NB4 (cell line): ENCODE results near the gene ETFRF1.

ENCODE experiments used
- DNase-seq: peaks from one replicate; pipeline ENCODE4 v3.0.0; 2010; ENCODE audit warnings: low read depth
- H3K4me3 ChIP-seq: one replicate; pipeline ENCODE4 v1.5.1; 2011; ENCODE audit warnings: mild to moderate bottlenecking, low read depth, low read length, moderate library complexity
- CTCF ChIP-seq: IDR thresholded peaks from one replicate; pipeline ENCODE4 v1.5.1; 2012; ENCODE audit warnings: low read depth, low read length
- MAX ChIP-seq: IDR thresholded peaks from 2 replicates; pipeline ENCODE4 v1.6.1; 2011; ENCODE audit warnings: low read depth, low read length
- MYC ChIP-seq: IDR thresholded peaks from 2 replicates; pipeline ENCODE4 v1.6.1; 2011; ENCODE audit warnings: low read depth, low read length
- POLR2A ChIP-seq: IDR thresholded peaks from 2 replicates; pipeline ENCODE4 v1.6.1; 2011; ENCODE audit warnings: mild to moderate bottlenecking; ENCODE audit not compliant: insufficient read length; ENCODE audit errors: extremely low read depth

ETFRF1 gene

DNA sequence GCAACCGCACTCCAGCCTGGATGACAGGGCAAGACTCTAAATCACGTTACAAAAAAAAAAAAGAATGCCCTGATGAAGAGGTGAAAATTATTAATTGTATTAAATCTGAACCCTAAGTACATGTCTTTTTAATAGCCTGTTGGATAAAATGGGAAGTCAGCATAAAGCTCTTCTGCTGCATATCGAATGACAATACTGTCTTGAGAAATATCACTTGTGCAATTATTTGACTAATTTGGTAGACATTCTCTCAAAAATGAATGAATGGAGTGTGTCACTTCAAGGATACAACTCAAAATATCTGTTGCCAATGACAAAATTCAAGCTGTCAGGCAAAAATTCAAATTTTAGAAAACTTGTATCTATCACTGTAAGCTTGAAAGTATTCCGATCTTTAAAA is 39.0 kb upstream of the ETFRF1 start:
- TF ChIP-seq MYC: no peak
- TF ChIP-seq MAX: no peak
- no peak for TF ChIP-seq CTCF
- no peak for TF ChIP-seq POLR2A
- DNase-seq: no peak
- no peak overlapping the region for H3K4me3 ChIP-seq

DNA sequence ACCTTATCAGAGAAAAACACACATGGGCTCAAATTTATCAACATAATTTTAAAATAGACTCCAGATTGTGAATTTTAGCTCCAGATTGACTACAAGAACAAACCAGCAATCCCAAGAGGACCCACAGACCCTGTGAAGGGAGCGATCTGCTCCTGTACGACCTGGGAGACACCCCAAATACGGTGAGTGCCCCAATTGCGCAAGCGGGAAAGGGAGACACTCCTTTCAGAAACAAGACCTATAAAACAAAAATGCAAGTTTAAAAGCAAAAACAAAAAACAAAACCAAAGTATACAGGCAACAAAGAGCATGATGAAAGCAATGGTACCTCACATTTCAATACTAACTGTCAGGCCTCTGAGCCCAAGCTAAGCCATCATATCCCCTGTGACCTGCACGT is 32.2 kb upstream of the ETFRF1 start:
- TF ChIP-seq POLR2A (no peak), CTCF (no peak), MAX (no peak), MYC (no peak)
- DNase-seq: no peak
- H3K4me3 ChIP-seq: no peak overlapping the region

- H3K4me3 ChIP-seq: no peak overlapping the region
- no peak for DNase-seq
- TF ChIP-seq CTCF (no peak), MYC (no peak), MAX (no peak), POLR2A (no peak)
Measured at GRCh38 chr12:25182765-25183164, 12.3 kb upstream of the ETFRF1 start.

GRCh38 chr12:25184132-25184531 is 10.9 kb upstream of the ETFRF1 start:
- DNase-seq: no peak
- H3K4me3 ChIP-seq: no peak overlapping the region
- TF ChIP-seq MYC (no peak), CTCF (no peak), POLR2A (no peak), MAX (no peak)

DNA sequence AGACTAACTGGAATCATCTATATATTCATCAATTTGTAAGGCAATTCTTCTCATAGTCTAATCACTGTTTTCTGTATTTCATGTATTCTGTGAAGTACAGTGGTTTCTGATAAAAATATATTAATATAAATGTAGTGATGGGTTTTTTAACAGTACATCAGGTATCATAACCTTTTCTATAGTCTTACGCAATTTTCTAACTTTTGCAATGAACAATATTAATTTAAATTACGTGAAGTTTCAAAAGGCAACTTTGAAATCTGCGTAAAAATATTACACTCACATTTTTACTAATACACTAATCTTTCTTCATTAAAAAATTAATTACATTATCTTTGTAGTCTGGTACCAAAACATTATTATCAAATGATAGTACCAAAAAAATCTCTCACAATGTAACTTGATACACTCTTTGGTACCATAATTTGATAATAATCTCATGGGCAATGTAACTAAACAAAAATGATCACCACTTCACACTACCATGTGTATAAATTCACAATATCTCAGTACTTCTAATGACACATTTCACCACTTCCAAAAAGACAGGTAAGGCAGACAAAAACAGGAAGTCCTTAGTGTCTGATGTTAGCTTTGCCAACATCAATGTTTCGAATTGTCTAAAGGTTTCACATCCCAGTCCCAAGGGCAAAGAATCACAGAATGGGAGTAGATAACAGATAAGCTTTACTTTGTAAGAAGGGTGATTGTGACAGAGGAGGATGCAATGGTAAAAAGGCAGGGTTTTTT is 8.8 kb upstream of the ETFRF1 start:
- TF ChIP-seq MYC (no peak), POLR2A (no peak), MAX (no peak), CTCF (no peak)
- no peak overlapping the region for H3K4me3 ChIP-seq
- no peak for DNase-seq
